A673 (cell line): ENCODE measurements around the gene SPATA6L.

Experiments used
- EZH2 ChIP-seq: fragments of 200-600 bp; sonication (generic); IDR thresholded peaks from 2 replicates; pipeline ENCODE4 v1.6.1; 2017; ENCODE audit warnings: borderline replicate concordance, low read depth, mild to moderate bottlenecking, mixed read lengths, antibody characterized with exemption, low read length; ENCODE audit not compliant: poor library complexity, severe bottlenecking
- TF ChIP-seq, protein P1 (sequence below): fragments of 300-800, 200-600 bp; sonication (generic); conservative IDR thresholded peaks from 2 replicates; pipeline ENCODE4 v1.5.1; 2017; ENCODE audit warnings: low read depth, mild to moderate bottlenecking, antibody characterized with exemption, low read length, moderate library complexity, mixed read lengths

GRCh38 chr9:4579001-4579400, 87.3 kb downstream of the SPATA6L start:
- TF ChIP-seq, protein P1, sequence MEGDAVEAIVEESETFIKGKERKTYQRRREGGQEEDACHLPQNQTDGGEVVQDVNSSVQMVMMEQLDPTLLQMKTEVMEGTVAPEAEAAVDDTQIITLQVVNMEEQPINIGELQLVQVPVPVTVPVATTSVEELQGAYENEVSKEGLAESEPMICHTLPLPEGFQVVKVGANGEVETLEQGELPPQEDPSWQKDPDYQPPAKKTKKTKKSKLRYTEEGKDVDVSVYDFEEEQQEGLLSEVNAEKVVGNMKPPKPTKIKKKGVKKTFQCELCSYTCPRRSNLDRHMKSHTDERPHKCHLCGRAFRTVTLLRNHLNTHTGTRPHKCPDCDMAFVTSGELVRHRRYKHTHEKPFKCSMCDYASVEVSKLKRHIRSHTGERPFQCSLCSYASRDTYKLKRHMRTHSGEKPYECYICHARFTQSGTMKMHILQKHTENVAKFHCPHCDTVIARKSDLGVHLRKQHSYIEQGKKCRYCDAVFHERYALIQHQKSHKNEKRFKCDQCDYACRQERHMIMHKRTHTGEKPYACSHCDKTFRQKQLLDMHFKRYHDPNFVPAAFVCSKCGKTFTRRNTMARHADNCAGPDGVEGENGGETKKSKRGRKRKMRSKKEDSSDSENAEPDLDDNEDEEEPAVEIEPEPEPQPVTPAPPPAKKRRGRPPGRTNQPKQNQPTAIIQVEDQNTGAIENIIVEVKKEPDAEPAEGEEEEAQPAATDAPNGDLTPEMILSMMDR: no peak
- no peak for TF ChIP-seq EZH2
